Fibroblast of lung (primary cell): ENCODE measurements around the gene KIF25. TPM values are rescaled to one million over a fixed set of nuclear protein-coding genes. Genes with fewer than 3 reads are reported as not detected.

Experiments used
- DNase-seq, 2 donors: peaks; one replicate each; pipeline versions ENCODE4 v3.0.0 to v3.0.0-alpha.2; 2010; ENCODE audit warnings: low read depth in 2 of 2
- H2AFZ ChIP-seq: 2 replicates; pipeline ENCODE4 v1.5.1; 2012; ENCODE audit warnings: low read length, control low read depth, inconsistent platforms
- H3K27ac ChIP-seq: 2 replicates; pipeline ENCODE4 v1.5.1; 2011; ENCODE audit warnings: low read length, control low read depth; ENCODE audit not compliant: insufficient read depth
- H3K27me3 ChIP-seq: 2 replicates; pipeline ENCODE4 v1.5.1; 2011; ENCODE audit warnings: mild to moderate bottlenecking, low read length; ENCODE audit not compliant: control insufficient read depth, insufficient read depth
- H3K36me3 ChIP-seq: 2 replicates; pipeline ENCODE4 v1.5.1; 2011; ENCODE audit warnings: low read length; ENCODE audit not compliant: control insufficient read depth, insufficient read depth
- H3K4me1 ChIP-seq: 2 replicates; pipeline ENCODE4 v1.5.1; 2011; ENCODE audit warnings: low read length; ENCODE audit not compliant: control insufficient read depth, insufficient read depth; ENCODE audit errors: extremely low read depth
- H3K4me2 ChIP-seq: 2 replicates; pipeline ENCODE4 v1.5.1; 2011; ENCODE audit warnings: low read length, control low read depth; ENCODE audit not compliant: insufficient read depth; ENCODE audit errors: extremely low read depth
- H3K4me3 ChIP-seq, 4 experiments: fragments of 200-600 bp in 1 of 4; sonication (generic) in 1 of 4; replicated peaks in 1 of 4; 2 replicates each; pipeline ENCODE4 v1.5.1; 2011 to 2016; ENCODE audit warnings: low read length in 4 of 4, low read depth in 3 of 4, mild to moderate bottlenecking in 3 of 4, control low read depth in 2 of 4, inconsistent platforms in 1 of 4, mixed read lengths in 1 of 4; ENCODE audit not compliant: insufficient read depth in 1 of 4; ENCODE audit errors: control extremely low read depth in 1 of 4
- H3K79me2 ChIP-seq: 2 replicates; pipeline ENCODE4 v1.5.1; 2012; ENCODE audit warnings: mild to moderate bottlenecking, low read length, inconsistent platforms; ENCODE audit not compliant: control insufficient read depth, insufficient read depth
- H3K9ac ChIP-seq: 2 replicates; pipeline ENCODE4 v1.5.1; 2011; ENCODE audit warnings: mild to moderate bottlenecking, low read length, control low read depth; ENCODE audit not compliant: insufficient read depth
- H3K9me3 ChIP-seq: 2 replicates; pipeline ENCODE4 v1.5.1; 2012; ENCODE audit warnings: low read depth, low read length; ENCODE audit not compliant: control insufficient read depth, insufficient read depth
- H4K20me1 ChIP-seq: 2 replicates; pipeline ENCODE4 v1.5.1; 2011; ENCODE audit warnings: low read length; ENCODE audit not compliant: control insufficient read depth, insufficient read depth; ENCODE audit errors: extremely low read depth
- EZH2 ChIP-seq: IDR thresholded peaks from 2 replicates; pipeline ENCODE4 v1.5.1; 2012; ENCODE audit warnings: low read length, control low read depth, mild to moderate bottlenecking; ENCODE audit errors: missing control alignments
- polyA plus RNA-seq, 2 donors: library from polyadenylated mRNA; depleted of rRNA in 1 of 2; stranded (reverse) in 1 of 2; unstranded in 1 of 2; fragments of >200 nt; gene quantifications; 2 replicates each; pipeline ENCODE4 v1.2.1, GENCODE V29; 2011 to 2012; ENCODE audit warnings: missing spikeins in 1 of 2
- total RNA-seq: library from RNA; depleted of rRNA; stranded (reverse); fragments of >200 nt; gene quantifications from 2 replicates; pipeline ENCODE4 v1.2.1, GENCODE V29; 2014
- TF ChIP-seq, protein P1 (sequence below), 2 donors: IDR thresholded peaks in 1 of 2; conservative IDR thresholded peaks in 1 of 2; 1 replicate in 1 of 2; 2 replicates in 1 of 2; pipeline ENCODE4 v1.5.1; 2011 to 2012; ENCODE audit warnings: low read length in 2 of 2, control low read depth in 1 of 2, inconsistent platforms in 1 of 2, low read depth in 1 of 2, mild to moderate bottlenecking in 1 of 2

Gene KIF25
- total and polyA plus RNA-seq, 2 donors (not counting 1 experiment from before 2014, with no cell fraction given) = 0.33 TPM; not detected in 1

DNA sequence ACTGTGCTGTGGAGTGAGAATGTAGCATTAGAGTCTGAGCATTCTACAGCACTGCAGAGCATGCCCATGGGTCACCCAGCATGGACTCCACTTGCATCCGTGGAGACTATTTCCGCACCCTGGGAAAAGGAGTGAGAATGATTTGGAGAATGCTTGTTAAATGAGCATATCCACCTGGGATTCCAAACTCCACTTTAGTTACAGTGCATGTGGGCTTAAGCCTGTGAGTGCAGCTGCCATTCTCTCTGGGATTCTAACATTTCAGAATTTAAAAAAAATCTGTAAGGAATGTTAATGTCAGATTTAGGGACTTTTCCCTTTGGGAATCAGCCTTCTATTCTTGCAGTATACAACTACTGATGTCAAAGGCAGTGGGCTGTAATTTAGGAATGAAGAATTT is 33.4 kb downstream of the KIF25 start:
- no peaks in the 10 kb centered on the region for H3K36me3 ChIP-seq
- no peaks in the 10 kb centered on the region for H3K79me2 ChIP-seq
- H3K27ac ChIP-seq = no peak overlapping the region
- H4K20me1 ChIP-seq = no peaks in the 10 kb centered on the region
- H3K4me3 ChIP-seq = no peak overlapping the region
- peaks cover 10% of the 10 kb centered on the region for H3K4me1 ChIP-seq
- no peak overlapping the region for H2AFZ ChIP-seq
- TF ChIP-seq, protein P1, sequence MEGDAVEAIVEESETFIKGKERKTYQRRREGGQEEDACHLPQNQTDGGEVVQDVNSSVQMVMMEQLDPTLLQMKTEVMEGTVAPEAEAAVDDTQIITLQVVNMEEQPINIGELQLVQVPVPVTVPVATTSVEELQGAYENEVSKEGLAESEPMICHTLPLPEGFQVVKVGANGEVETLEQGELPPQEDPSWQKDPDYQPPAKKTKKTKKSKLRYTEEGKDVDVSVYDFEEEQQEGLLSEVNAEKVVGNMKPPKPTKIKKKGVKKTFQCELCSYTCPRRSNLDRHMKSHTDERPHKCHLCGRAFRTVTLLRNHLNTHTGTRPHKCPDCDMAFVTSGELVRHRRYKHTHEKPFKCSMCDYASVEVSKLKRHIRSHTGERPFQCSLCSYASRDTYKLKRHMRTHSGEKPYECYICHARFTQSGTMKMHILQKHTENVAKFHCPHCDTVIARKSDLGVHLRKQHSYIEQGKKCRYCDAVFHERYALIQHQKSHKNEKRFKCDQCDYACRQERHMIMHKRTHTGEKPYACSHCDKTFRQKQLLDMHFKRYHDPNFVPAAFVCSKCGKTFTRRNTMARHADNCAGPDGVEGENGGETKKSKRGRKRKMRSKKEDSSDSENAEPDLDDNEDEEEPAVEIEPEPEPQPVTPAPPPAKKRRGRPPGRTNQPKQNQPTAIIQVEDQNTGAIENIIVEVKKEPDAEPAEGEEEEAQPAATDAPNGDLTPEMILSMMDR (conservative IDR thresholded peaks at IDR 0.05 in 1 of 2, IDR thresholded peaks at IDR 0.05 in 1 of 2; ENCODE audit: low read depth in 1 of 2, low read length in 2 of 2) = no peak
- TF ChIP-seq EZH2 = no peak
- H3K9me3 ChIP-seq = no peaks in the 10 kb centered on the region
- H3K27me3 ChIP-seq = no peaks in the 10 kb centered on the region
- no peak overlapping the region for H3K9ac ChIP-seq
- DNase-seq = no peak
- no peak overlapping the region for H3K4me2 ChIP-seq

DNA sequence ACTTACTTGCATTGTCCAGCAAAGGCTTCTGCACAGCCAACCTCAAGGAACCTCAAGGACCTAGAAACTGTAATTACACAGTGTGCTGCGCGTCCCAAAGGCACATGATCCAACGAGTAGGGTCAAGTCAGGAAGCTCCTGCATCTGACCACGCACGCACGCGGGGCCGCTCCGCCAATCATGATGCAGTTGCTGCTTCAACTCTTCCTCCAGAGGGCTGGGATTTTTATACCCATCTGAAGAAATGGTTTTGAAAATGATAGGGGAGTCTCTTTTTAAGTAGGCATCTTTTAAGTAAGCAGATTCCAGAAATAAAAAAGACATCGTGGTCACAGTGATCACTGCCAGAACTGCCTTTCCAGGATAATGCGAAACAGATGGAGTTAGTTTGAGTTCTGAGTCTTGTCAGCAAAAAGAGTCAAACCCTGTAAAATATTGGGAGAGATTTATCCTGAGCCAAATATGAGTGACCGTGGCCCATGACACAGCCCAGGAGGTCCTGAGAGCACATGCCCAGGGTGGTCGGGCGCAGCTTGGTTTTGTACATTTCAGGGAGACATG is 34.0 kb downstream of the KIF25 start:
- no peak for TF ChIP-seq EZH2
- TF ChIP-seq, protein P1 (conservative IDR thresholded peaks at IDR 0.05 in 1 of 2, IDR thresholded peaks at IDR 0.05 in 1 of 2; ENCODE audit: low read depth in 1 of 2, low read length in 2 of 2) = no peak
- Histone ChIP-seq H2AFZ (no peak overlapping the region), H3K79me2 (no peaks in the 10 kb centered on the region), H3K9me3 (no peaks in the 10 kb centered on the region), H3K27me3 (no peaks in the 10 kb centered on the region), H4K20me1 (no peaks in the 10 kb centered on the region), H3K4me1 (peaks cover 15% of the 10 kb centered on the region), H3K36me3 (no peaks in the 10 kb centered on the region), H3K4me2 (no peak overlapping the region), H3K9ac (no peak overlapping the region), H3K4me3 (no peak overlapping the region), H3K27ac (peak overlapping the region; percentile 42)
- DNase-seq = peak; percentile 50 to 63

DNA sequence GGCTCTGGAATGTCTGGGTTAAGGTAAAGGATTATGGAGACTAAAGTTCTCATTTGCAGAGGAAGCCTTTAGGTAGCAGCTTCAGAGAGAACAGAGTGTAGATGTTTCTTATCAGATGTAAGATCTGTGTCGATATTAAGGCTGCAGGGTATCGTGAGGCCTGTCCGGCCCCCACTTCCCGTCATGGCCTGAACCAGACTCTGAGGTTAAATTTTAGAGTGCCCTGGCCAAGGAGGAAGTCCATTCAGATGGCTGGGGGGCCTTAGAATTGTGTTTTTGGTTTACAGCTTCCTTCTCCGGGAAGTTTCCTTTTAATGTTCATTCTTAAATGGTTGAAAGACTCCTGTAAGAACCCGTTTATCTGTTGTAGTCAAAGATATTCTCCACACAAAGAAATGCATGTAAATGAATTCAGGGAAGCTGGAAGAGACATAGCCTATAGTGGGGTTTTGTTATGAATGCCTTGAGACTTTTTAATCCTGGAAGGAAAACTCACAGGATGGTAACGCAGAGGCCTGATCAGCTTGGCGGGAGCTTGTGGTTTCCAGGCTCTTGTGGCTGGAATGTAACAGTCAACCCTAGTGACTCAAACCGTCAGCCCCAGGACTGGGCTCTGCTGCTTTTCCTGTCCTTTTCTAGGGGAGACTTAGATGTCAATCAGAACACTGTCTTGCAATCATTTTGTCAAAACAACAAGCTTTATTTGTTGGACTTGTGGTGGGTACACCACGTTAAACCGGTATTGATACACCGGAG is 34.7 kb downstream of the KIF25 start:
- Histone ChIP-seq H3K9ac (no peak overlapping the region), H2AFZ (no peak overlapping the region), H3K27ac (peak overlapping the region; percentile 42), H3K9me3 (no peaks in the 10 kb centered on the region), H4K20me1 (no peaks in the 10 kb centered on the region), H3K4me3 (no peak overlapping the region), H3K4me1 (peaks cover 15% of the 10 kb centered on the region), H3K79me2 (no peaks in the 10 kb centered on the region), H3K4me2 (no peak overlapping the region), H3K36me3 (no peaks in the 10 kb centered on the region), H3K27me3 (no peaks in the 10 kb centered on the region)
- no peak for TF ChIP-seq EZH2
- TF ChIP-seq, protein P1 (conservative IDR thresholded peaks at IDR 0.05 in 1 of 2, IDR thresholded peaks at IDR 0.05 in 1 of 2; ENCODE audit: low read depth in 1 of 2, low read length in 2 of 2) = peak; percentile 51 to 58
- DNase-seq = peak; percentile 58 to 91
